HepG2 (cell line): ENCODE measurements around the gene NINL. TPM values are rescaled to one million over a fixed set of nuclear protein-coding genes. Genes with fewer than 3 reads are reported as not detected.

Experiments used
- HMG20A ChIP-seq: IDR thresholded peaks from 2 replicates; pipeline ENCODE4 v1.6.1; 2016; ENCODE audit warnings: borderline replicate concordance
- KLF12 ChIP-seq: sonication (generic); formaldehyde crosslinking; IDR thresholded peaks from 2 replicates; pipeline ENCODE4 v1.4.0; 2020; ENCODE audit warnings: missing genetic modification reagents, borderline replicate concordance
- PBX2 ChIP-seq: IDR thresholded peaks from 2 replicates; pipeline ENCODE4 v1.6.1; 2016; ENCODE audit warnings: control low read depth
- RBAK ChIP-seq: sonication (generic); formaldehyde crosslinking; IDR thresholded peaks from 2 replicates; pipeline ENCODE4 v1.5.1; 2020; ENCODE audit warnings: mild to moderate bottlenecking, missing genetic modification reagents
- TCF12 ChIP-seq, 2 experiments: fragments of 450-650 bp in 1 of 2; sonication (generic) in 1 of 2; formaldehyde crosslinking in 1 of 2; IDR thresholded peaks; 2 replicates each; pipeline versions ENCODE4 v1.6.1 to v1.8.0; 2017 to 2022; ENCODE audit warnings: antibody characterized with exemption in 1 of 2, mild to moderate bottlenecking in 1 of 2, missing genetic modification reagents in 1 of 2, moderate library complexity in 1 of 2
- ZHX1 ChIP-seq: sonication (generic); formaldehyde crosslinking; IDR thresholded peaks from 2 replicates; pipeline ENCODE4 v1.8.1; 2022; ENCODE audit warnings: low read depth, mild to moderate bottlenecking, missing genetic modification reagents
- ZNF841 ChIP-seq: sonication (generic); formaldehyde crosslinking; IDR thresholded peaks from 2 replicates; pipeline ENCODE4 v1.8.1; 2023; ENCODE audit warnings: missing genetic modification reagents, borderline replicate concordance
- polyA plus RNA-seq, 8 experiments: library from polyadenylated mRNA; depleted of rRNA in 3 of 8; stranded (reverse) in 7 of 8; unstranded in 1 of 8; fragments of >200 nt; fragmentation: Illumina TruSeq in 4 of 8; extraction: Trizol in 4 of 8; gene quantifications; 2 replicates each; pipeline versions ENCODE4 v1.2.1 to v1.2.3, GENCODE V29; 2011 to 2016; ENCODE audit warnings: low read depth in 4 of 8, missing spikeins in 1 of 8, mixed read lengths in 1 of 8; ENCODE audit not compliant: insufficient read depth in 1 of 8
- total RNA-seq, 5 experiments: library from RNA; depleted of rRNA; stranded (reverse); fragments of >200 nt; fragmentation: Illumina TruSeq; extraction: Trizol; gene quantifications; 2 replicates each; pipeline ENCODE4 v1.2.3, GENCODE V29; 2016; ENCODE audit warnings: low read depth in 1 of 5
- TF ChIP-seq, protein P1 (sequence below): sonication (generic); formaldehyde crosslinking; IDR thresholded peaks from 2 replicates; pipeline ENCODE4 v1.8.0; 2022; ENCODE audit warnings: mild to moderate bottlenecking, missing genetic modification reagents, moderate library complexity
- TF ChIP-seq, protein P2 (sequence below): sonication (generic); formaldehyde crosslinking; IDR thresholded peaks from 2 replicates; pipeline ENCODE4 v1.4.0; 2020; ENCODE audit warnings: missing genetic modification reagents, mild to moderate bottlenecking, borderline replicate concordance
- TF ChIP-seq, protein P3 (sequence below): sonication (generic); formaldehyde crosslinking; IDR thresholded peaks from 2 replicates; pipeline ENCODE4 v1.4.0; 2020; ENCODE audit warnings: missing genetic modification reagents
- TF ChIP-seq, protein P4 (sequence below): fragments of 450-650 bp; IDR thresholded peaks from 2 replicates; pipeline ENCODE4 v1.6.1; 2017; ENCODE audit warnings: mild to moderate bottlenecking

NINL gene
- total and polyA plus RNA-seq, 2 of the 13 experiments (the other 11 are each of a cell fraction or from before 2014, with no cell fraction given): 32.3 to 34.3 TPM

DNA sequence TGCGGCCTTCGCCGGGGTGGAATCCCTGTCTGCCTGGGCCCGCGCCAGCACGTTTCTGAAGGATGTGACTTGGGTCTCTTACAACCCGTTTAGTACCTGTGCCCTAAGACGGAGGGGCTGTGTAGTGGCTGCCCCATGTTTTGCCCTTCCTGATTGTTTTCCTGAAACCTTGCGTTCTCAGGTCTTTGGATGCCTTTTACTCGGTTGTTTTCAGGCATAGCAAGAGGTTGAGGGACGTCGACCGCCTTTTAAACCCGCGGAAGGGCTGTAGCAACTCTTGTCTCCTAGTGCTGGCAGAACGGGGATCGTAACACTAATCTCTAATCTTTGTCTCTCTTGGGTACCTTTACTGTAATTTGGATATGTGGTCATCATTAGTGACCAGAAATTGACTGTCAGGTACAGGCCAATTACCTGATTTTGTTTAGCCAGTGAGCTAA lies 39.2 kb upstream of the NINL start (continued):
- TF ChIP-seq, protein P1, sequence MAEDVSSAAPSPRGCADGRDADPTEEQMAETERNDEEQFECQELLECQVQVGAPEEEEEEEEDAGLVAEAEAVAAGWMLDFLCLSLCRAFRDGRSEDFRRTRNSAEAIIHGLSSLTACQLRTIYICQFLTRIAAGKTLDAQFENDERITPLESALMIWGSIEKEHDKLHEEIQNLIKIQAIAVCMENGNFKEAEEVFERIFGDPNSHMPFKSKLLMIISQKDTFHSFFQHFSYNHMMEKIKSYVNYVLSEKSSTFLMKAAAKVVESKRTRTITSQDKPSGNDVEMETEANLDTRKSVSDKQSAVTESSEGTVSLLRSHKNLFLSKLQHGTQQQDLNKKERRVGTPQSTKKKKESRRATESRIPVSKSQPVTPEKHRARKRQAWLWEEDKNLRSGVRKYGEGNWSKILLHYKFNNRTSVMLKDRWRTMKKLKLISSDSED (CRISPR knock-in tag): peak; percentile 4; the same call in 1 of the 2 replicates
- TF ChIP-seq, protein P2, sequence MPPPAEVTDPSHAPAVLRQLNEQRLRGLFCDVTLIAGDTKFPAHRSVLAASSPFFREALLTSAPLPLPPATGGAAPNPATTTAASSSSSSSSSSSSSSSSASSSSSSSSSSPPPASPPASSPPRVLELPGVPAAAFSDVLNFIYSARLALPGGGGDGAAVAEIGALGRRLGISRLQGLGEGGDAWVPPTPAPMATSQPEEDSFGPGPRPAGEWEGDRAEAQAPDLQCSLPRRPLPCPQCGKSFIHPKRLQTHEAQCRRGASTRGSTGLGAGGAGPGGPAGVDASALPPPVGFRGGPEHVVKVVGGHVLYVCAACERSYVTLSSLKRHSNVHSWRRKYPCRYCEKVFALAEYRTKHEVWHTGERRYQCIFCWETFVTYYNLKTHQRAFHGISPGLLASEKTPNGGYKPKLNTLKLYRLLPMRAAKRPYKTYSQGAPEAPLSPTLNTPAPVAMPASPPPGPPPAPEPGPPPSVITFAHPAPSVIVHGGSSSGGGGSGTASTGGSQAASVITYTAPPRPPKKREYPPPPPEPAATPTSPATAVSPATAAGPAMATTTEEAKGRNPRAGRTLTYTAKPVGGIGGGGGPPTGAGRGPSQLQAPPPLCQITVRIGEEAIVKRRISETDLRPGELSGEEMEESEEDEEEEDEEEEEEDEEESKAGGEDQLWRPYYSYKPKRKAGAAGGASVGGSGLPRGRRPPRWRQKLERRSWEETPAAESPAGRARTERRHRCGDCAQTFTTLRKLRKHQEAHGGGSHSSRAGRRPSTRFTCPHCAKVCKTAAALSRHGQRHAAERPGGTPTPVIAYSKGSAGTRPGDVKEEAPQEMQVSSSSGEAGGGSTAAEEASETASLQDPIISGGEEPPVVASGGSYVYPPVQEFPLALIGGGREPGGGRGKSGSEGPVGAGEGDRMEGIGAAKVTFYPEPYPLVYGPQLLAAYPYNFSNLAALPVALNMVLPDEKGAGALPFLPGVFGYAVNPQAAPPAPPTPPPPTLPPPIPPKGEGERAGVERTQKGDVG: peak; percentile 81; the same call in 1 of the 2 replicates
- TF ChIP-seq, protein P3, sequence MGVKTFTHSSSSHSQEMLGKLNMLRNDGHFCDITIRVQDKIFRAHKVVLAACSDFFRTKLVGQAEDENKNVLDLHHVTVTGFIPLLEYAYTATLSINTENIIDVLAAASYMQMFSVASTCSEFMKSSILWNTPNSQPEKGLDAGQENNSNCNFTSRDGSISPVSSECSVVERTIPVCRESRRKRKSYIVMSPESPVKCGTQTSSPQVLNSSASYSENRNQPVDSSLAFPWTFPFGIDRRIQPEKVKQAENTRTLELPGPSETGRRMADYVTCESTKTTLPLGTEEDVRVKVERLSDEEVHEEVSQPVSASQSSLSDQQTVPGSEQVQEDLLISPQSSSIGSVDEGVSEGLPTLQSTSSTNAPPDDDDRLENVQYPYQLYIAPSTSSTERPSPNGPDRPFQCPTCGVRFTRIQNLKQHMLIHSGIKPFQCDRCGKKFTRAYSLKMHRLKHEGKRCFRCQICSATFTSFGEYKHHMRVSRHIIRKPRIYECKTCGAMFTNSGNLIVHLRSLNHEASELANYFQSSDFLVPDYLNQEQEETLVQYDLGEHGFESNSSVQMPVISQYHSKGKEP (CRISPR knock-in tag): no peak; the same call in none of the 2 replicates
- TF ChIP-seq PBX2 (CRISPR knock-in tag): no peak
- TF ChIP-seq KLF12: no peak
- no peak for TF ChIP-seq TCF12 (IDR thresholded peaks at IDR 0.05)
- 0 out of 2 replicates have a peak, but pooled peaks have one; percentile 8 for TF ChIP-seq TCF12 (CRISPR knock-in tag; IDR thresholded peaks at IDR 0.05)
- TF ChIP-seq HMG20A (CRISPR knock-in tag): no peak
- TF ChIP-seq ZNF841 (CRISPR knock-in tag): 0 out of 2 replicates have a peak, but pooled peaks have one; percentile 18
- no peak for TF ChIP-seq ZHX1 (CRISPR knock-in tag)
- TF ChIP-seq RBAK (CRISPR knock-in tag): 0 out of 2 replicates have a peak, but pooled peaks have one; percentile 9
- TF ChIP-seq, protein P4, sequence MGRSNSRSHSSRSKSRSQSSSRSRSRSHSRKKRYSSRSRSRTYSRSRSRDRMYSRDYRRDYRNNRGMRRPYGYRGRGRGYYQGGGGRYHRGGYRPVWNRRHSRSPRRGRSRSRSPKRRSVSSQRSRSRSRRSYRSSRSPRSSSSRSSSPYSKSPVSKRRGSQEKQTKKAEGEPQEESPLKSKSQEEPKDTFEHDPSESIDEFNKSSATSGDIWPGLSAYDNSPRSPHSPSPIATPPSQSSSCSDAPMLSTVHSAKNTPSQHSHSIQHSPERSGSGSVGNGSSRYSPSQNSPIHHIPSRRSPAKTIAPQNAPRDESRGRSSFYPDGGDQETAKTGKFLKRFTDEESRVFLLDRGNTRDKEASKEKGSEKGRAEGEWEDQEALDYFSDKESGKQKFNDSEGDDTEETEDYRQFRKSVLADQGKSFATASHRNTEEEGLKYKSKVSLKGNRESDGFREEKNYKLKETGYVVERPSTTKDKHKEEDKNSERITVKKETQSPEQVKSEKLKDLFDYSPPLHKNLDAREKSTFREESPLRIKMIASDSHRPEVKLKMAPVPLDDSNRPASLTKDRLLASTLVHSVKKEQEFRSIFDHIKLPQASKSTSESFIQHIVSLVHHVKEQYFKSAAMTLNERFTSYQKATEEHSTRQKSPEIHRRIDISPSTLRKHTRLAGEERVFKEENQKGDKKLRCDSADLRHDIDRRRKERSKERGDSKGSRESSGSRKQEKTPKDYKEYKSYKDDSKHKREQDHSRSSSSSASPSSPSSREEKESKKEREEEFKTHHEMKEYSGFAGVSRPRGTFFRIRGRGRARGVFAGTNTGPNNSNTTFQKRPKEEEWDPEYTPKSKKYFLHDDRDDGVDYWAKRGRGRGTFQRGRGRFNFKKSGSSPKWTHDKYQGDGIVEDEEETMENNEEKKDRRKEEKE: no peak
